Jurkat, Clone E6-1 (cell line): ENCODE data around the gene IRX1.

Experiments
- DNase-seq: peaks from one replicate; pipeline ENCODE4 v3.0.0-alpha.2; 2011; ENCODE audit warnings: low read depth, low spot score
- H3K4me3 ChIP-seq: 2 replicates; pipeline ENCODE4 v1.5.1; 2011; ENCODE audit warnings: mild to moderate bottlenecking, low read length, control low read depth, moderate library complexity

The IRX1 gene

GRCh38 chr5:3599226-3600105 lies 3.8 kb downstream of the IRX1 start:
- DNase-seq: no peak
- no peak overlapping the region for H3K4me3 ChIP-seq

GRCh38 chr5:3600106-3601060 lies 4.8 kb downstream of the IRX1 start:
- no peak for DNase-seq
- H3K4me3 ChIP-seq: no peak overlapping the region

- no peak for DNase-seq
- no peak overlapping the region for H3K4me3 ChIP-seq
These were observed 5.6 kb downstream of the IRX1 start for GRCh38 chr5:3601061-3601710.

GRCh38 chr5:3601911-3602782 lies 6.5 kb downstream of the IRX1 start:
- no peak overlapping the region for H3K4me3 ChIP-seq

GRCh38 chr5:3602785-3603502 lies 7.3 kb downstream of the IRX1 start:
- DNase-seq: no peak
- no peak overlapping the region for H3K4me3 ChIP-seq

More at GRCh38 chr5:3601911-3602782, 6.5 kb downstream of the IRX1 start:
- no peak for DNase-seq

DNA sequence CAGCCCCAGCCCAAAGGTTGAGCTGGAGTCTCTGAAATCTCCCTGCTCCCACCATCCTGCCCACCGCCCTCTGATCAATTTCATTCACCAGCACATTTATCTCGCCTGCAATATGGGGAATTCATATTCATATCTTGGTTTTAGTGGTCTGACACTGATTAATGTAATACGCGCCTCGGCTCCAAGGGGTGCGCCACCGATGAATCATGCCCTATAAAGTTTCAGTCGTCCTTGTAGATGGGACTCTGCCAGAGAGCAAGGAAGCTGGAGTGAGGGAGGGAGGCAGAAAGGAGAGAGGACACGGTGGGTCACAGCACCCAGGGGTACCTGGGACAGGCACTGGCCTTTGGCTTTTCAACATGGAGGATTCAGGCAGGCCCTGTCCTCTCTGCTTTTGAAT lies 8.9 kb downstream of the IRX1 start:
- no peak for DNase-seq
- no peak overlapping the region for H3K4me3 ChIP-seq

DNA sequence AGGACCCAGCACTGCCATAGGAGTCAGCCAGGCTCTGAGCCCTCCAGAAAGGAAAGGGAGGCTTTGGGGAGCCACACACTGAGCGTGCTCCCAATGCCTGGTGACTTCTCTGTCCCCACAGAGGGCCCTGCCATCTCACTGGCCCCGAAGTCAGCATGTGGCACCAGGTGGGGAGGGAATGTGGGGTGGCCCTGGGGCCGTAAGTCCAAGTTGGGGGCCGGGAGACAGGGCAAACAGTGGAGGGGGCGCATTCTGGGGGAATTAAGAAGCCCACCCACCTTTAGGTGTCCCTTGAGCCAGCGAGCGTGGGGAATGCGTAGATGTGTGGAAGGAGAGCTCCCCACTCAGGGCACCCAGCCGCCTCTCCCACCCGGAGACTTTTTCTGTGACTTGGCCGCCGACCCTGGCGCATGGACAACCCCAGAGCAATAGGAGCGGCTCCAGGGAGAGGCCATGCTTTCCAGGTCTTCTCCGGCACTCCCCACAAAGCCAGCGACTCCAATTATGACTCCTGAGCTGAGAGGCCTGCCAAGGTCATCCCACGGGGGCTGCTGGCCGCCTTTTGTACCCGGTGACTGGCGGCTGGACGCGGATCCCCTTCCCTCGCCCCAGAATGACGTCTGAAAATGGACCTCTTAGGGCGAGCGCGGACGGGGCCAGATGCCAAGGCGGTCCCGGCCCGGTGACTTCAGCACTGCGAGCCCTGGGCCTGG lies 9.8 kb downstream of the IRX1 start:
- no peak overlapping the region for H3K4me3 ChIP-seq
- no peak for DNase-seq

DNA sequence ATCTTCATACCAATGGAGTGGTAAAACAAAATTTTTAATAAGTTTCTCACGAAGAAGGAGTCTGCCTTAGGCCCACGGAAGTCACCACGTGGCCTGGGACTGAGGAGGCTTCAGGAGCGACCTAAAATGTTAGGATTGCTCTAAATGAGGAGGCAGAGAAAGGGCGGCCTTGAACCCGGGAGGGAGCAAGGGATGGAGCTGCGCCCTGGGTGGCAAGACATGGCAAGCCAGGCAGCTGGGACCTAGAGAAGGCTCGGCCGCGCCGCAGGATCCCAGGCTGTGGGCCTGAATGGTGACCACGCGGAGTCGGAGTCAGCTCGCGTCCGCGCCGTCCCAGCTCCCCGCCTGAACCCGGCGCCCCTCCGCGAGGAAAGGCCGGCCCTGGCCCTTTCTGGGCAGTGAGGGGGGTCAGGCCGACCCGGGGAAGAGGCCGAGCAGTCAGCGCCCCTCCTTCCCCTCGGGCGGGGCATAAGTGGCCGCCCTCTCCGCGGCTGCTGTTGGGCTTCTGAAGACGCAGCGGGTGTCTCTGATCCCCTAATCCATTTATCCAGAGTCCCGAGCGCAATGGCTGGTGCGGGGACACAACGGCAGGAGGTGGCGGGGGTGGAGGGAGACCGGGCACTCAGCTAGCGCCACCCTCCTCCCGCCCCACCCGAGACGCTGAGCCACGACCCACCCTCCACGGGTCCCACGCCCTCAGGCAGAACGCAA lies 10.6 kb downstream of the IRX1 start:
- DNase-seq: no peak
- H3K4me3 ChIP-seq: no peak overlapping the region

DNA sequence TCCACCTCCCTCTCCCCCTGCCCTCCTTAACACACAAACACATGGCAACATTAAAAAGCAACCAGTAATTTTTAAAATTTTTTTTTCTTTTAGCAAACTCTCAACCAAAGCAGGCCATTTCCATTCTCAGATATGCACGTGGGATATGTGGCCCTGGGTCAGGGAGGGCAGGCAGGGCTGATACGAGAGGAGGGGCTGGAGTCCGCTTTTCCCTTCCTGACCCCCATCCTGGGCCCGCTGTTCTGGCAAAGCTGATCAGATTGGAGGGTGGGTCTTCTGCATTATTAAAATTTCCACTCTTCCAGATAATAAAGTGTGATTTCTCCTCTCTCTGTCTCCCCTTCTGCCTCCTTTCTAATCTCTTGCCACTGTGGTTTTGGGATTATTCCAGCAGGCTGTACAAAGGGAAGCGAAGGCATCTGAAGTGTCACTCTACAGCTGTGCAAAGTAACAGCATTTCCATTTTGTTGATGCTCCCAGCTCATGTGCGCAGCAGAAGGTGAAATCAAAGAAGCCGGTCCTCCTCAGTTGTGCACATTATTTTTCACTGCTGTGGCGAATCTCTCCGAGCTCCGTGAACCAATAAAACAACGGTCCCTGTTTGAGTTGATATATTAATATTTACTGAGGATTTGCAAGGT lies 12.0 kb downstream of the IRX1 start:
- DNase-seq: no peak
- H3K4me3 ChIP-seq: no peak overlapping the region

DNA sequence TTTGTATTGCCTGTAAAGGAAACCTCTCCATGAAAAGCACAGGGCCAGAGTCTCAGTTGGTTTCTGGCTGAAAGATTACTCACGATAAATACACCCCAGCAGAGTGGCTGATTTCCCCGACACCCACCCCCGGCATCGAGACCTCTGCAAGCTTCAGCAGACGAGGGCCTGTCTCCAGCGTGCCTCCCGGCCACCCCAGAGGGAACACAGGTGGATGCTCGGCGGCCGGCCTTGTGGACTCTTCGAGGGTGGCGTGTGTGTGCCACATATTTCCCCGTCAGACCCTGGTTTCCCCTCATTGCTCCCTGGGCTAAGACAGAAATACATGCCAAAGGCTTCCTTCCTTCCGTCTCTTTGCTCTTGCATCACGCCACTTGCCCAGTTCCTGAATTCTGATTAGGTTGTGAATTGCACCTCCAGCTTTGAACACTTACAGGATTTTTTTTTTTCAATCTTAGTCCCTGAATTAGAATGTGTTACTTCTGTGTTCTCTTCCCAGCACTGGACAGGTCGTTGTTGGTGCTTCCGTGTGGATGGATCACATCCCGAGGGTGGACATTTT lies 13.6 kb downstream of the IRX1 start:
- H3K4me3 ChIP-seq: no peak overlapping the region
- no peak for DNase-seq

DNA sequence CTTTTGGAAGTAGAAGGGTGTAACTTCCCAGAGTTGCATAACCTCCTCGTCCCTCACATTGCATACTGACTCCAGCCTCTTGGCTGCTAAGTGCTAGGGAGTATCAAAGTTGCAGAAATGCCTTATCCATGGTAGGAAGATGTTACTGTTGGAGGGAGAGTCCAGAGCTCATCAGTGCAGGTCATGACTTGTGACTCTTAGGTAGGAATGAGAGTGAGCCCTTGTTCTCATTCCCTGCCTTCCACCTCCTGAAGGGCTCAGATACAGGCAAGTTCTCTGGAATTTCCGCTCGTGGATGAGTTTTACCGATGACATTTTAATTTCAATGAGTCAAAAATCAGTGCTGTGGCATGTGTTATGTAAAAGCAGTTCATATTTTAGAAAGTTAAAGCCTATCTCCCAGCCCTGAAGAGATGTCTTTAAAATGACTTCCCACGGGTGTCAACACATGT lies 17.0 kb downstream of the IRX1 start:
- DNase-seq: no peak
- no peak overlapping the region for H3K4me3 ChIP-seq

GRCh38 chr5:3613726-3614125 lies 18.1 kb downstream of the IRX1 start:
- no peak for DNase-seq
- no peak overlapping the region for H3K4me3 ChIP-seq

- no peak for DNase-seq
- no peak overlapping the region for H3K4me3 ChIP-seq
These were observed 19.6 kb downstream of the IRX1 start for GRCh38 chr5:3615217-3615616.

- DNase-seq: no peak
- no peak overlapping the region for H3K4me3 ChIP-seq
These were observed 20.2 kb downstream of the IRX1 start for GRCh38 chr5:3615829-3616228.

DNA sequence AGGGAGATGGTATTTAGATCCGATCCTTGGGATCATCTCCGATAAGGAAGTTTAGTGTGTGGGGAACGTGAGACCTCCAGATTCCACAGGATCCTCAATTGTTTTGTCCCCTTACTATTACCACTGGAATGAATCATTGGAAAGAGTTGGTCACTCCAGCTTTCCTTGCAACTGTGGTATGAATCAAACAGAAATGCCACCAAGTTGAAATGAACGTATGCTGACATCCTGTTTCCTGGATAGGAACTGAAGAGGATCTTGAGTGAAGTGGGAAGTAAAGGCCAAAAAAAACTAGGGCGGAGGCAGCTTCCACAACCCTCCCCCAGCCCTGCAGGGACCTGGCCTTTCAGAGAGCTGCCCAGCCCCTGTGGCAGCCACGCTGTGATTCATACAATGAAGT lies 23.9 kb downstream of the IRX1 start:
- DNase-seq: no peak
- no peak overlapping the region for H3K4me3 ChIP-seq

DNA sequence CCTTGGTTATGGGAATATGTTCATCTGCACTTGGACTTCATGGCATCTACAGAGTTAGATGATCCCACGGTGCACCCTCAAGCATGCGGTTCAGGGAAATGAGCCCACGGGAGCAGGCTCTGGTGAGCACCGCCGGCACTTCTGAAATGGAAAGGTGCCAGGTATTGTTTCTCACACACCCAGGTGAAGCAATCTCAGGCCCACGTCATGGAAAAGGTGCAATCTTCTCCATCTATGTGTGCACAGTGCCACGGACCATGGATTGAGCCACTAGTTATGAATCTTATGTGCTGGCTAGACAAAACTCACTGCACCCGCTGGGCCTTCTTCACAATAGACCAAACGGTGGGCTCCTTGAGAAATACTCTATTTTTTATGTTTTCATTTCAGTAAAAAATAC lies 27.3 kb downstream of the IRX1 start:
- H3K4me3 ChIP-seq: no peak overlapping the region
- DNase-seq: no peak
